ENCODE data around the gene LONRF2. TPM values are rescaled to one million over a fixed set of nuclear protein-coding genes. Genes with fewer than 3 reads are reported as not detected.

Gene LONRF2
- total and polyA plus RNA-seq, 2 of the 4 experiments (the other 2 are of a cell fraction) = 0.19 to 0.54 TPM

DNA sequence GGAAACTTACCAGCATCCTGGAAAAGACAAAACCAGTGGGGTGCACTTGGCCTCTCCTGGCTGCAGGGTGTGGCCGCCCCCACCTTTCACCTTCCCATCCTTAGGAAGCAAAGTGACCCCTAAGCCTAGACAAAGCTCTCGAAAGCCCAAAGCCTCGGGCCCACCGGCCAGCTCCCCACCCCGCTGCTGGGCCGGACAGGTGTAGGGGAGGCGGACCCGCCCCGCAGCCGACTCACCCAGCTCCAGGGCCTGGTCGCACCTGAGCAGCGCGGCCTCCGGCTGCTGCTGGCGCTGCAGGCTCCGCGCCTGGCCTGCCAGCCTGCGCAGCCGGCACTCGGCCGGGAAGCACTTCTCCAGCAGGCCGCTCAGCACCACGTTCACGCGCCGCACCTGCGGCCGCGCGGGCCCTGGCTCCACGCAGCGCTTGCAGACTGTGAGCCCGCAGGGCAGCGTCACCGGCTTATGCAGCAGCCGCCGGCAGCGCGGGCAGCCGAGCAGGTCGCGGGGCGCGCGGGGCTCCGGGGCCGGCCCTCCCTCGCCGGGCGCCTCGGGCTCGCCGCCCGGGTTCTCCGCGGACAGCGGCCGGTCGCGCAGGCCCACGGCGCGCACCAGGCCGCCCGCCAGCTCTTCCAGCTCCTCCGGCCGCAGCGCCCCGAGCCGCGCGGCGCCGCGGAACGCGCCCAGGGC is 979 bp downstream of the LONRF2 start:
- ChIA-PET POLR2A (ENCODE audit: unreplicated experiment) (no interaction called here), CTCF (no interaction called here)
- peak overlapping the region; percentile 38 for H3K4me3 ChIP-seq (ENCODE audit: insufficient read depth, low read depth, low read length)
- H3K9me1 ChIP-seq (ENCODE audit: insufficient read depth, low read length) = no peaks in the 10 kb centered on the region
- H2BK120ac ChIP-seq (ENCODE audit: low read depth, low read length) = no peak overlapping the region
- intact Hi-C loops (cut with micrococcal nuclease) (no loop called here), in situ Hi-C loops (cut with MboI; ENCODE audit: low sequenced_read_pairs) (no loop called here), dilution Hi-C loops (cut with HindIII; ENCODE audit: low sequenced_read_pairs, unreplicated experiment) (no loop called here)
- no peaks in the 10 kb centered on the region for H3K36me3 ChIP-seq (ENCODE audit: control insufficient read depth, insufficient read depth, low read length)
- TF ChIP-seq RCOR1 (IDR thresholded peaks at IDR 0.05; ENCODE audit: insufficient replicate concordance, low read length) (no peak), FOS (IDR thresholded peaks at IDR 0.05; ENCODE audit: low read depth, low read length) (no peak), POLR2A (IDR thresholded peaks at IDR 0.05; ENCODE audit: low read depth, low read length) (no peak), CHD1 (IDR thresholded peaks at IDR 0.05; ENCODE audit: low read depth, low read length) (no peak), NFE2L2 (IDR thresholded peaks at IDR 0.05; ENCODE audit: low read depth, low read length) (no peak), MAFK (IDR thresholded peaks at IDR 0.05; ENCODE audit: low read depth, low read length) (no peak), SMC3 (IDR thresholded peaks at IDR 0.05; ENCODE audit: low read depth, low read length) (no peak), RFX5 (IDR thresholded peaks at IDR 0.05; ENCODE audit: low read depth, low read length) (no peak), CEBPB (IDR thresholded peaks at IDR 0.05; ENCODE audit: low read depth, low read length) (no peak), RAD21 (IDR thresholded peaks at IDR 0.05; ENCODE audit: low read length) (no peak), MXI1 (IDR thresholded peaks at IDR 0.05; ENCODE audit: borderline replicate concordance, low read depth, low read length) (no peak), MAZ (IDR thresholded peaks at IDR 0.05; ENCODE audit: borderline replicate concordance, low read depth, low read length) (no peak), BHLHE40 (IDR thresholded peaks at IDR 0.05; ENCODE audit: low read depth, low read length) (no peak)
- TF ChIP-seq, protein P1, sequence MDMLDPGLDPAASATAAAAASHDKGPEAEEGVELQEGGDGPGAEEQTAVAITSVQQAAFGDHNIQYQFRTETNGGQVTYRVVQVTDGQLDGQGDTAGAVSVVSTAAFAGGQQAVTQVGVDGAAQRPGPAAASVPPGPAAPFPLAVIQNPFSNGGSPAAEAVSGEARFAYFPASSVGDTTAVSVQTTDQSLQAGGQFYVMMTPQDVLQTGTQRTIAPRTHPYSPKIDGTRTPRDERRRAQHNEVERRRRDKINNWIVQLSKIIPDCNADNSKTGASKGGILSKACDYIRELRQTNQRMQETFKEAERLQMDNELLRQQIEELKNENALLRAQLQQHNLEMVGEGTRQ (IDR thresholded peaks at IDR 0.05; ENCODE audit: low read depth, low read length) = no peak
- TF ChIP-seq, protein P2, sequence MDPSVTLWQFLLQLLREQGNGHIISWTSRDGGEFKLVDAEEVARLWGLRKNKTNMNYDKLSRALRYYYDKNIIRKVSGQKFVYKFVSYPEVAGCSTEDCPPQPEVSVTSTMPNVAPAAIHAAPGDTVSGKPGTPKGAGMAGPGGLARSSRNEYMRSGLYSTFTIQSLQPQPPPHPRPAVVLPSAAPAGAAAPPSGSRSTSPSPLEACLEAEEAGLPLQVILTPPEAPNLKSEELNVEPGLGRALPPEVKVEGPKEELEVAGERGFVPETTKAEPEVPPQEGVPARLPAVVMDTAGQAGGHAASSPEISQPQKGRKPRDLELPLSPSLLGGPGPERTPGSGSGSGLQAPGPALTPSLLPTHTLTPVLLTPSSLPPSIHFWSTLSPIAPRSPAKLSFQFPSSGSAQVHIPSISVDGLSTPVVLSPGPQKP (IDR thresholded peaks at IDR 0.05; ENCODE audit: borderline replicate concordance, low read depth, low read length) = no peak
- TF ChIP-seq, protein P3, sequence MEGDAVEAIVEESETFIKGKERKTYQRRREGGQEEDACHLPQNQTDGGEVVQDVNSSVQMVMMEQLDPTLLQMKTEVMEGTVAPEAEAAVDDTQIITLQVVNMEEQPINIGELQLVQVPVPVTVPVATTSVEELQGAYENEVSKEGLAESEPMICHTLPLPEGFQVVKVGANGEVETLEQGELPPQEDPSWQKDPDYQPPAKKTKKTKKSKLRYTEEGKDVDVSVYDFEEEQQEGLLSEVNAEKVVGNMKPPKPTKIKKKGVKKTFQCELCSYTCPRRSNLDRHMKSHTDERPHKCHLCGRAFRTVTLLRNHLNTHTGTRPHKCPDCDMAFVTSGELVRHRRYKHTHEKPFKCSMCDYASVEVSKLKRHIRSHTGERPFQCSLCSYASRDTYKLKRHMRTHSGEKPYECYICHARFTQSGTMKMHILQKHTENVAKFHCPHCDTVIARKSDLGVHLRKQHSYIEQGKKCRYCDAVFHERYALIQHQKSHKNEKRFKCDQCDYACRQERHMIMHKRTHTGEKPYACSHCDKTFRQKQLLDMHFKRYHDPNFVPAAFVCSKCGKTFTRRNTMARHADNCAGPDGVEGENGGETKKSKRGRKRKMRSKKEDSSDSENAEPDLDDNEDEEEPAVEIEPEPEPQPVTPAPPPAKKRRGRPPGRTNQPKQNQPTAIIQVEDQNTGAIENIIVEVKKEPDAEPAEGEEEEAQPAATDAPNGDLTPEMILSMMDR (conservative IDR thresholded peaks at IDR 0.05; ENCODE audit: low read depth, low read length) = no peak
- H2BK20ac ChIP-seq (ENCODE audit: low read depth, low read length) = no peak overlapping the region
- no peak overlapping the region for H3K18ac ChIP-seq (ENCODE audit: low read depth, low read length)
- no peak overlapping the region for H3K4ac ChIP-seq (ENCODE audit: low read depth, low read length)
- no peak overlapping the region for H3K27ac ChIP-seq (ENCODE audit: insufficient read depth, low read length)
- H2AK5ac ChIP-seq (ENCODE audit: low read depth, low read length) = no peak overlapping the region
- WGBS, 2 experiments (ENCODE audit: extremely low coverage in 2 of 2, insufficient read length in 1 of 2) = 1% methylated on average over 35 of the region's 77 CpGs; no CpG with 5 or more reads in 1 of the 2 experiments
- peak overlapping the region; percentile 85 for H2AFZ ChIP-seq (replicated peaks; ENCODE audit: low read length, poor library complexity)
- BruUV-seq (replicated peaks) = no TSS peak
- H2AK9ac ChIP-seq (replicated peaks; ENCODE audit: low read depth, low read length, poor library complexity) = peak overlapping the region; percentile 26
- DNase-seq (peak; percentile 21), ATAC-seq (ENCODE audit: low read depth) (peak; percentile 83)
- no peak overlapping the region for H3K14ac ChIP-seq (replicated peaks; ENCODE audit: low read depth, low read length)
- H3K4me2 ChIP-seq (ENCODE audit: low read depth, low read length) = peak overlapping the region; percentile 66
- H3K56ac ChIP-seq (ENCODE audit: extremely low read depth, insufficient read depth, low read length) = no peak overlapping the region
- H3K4me1 ChIP-seq (ENCODE audit: control insufficient read depth, insufficient read depth, low read length) = no peaks in the 10 kb centered on the region
- no peak overlapping the region for H4K8ac ChIP-seq (ENCODE audit: low read depth in 2 of 2, low read length in 2 of 2)
- no peak overlapping the region for H3K9ac ChIP-seq (ENCODE audit: low read depth, low read length)
- no peak overlapping the region for H4K91ac ChIP-seq (ENCODE audit: insufficient read depth, low read depth, low read length)
- H4K5ac ChIP-seq (ENCODE audit: low read depth, low read length) = no peak overlapping the region
- H3K27me3 ChIP-seq (ENCODE audit: control insufficient read depth, insufficient read depth, low read length) = peaks cover 41% of the 10 kb centered on the region
- peaks cover 6% of the 10 kb centered on the region for H3K9me3 ChIP-seq (ENCODE audit: control insufficient read depth, insufficient read depth, low read length)
- H2BK15ac ChIP-seq (ENCODE audit: low read depth, low read length) = no peak overlapping the region
- no peaks in the 10 kb centered on the region for H3K79me1 ChIP-seq (ENCODE audit: low read depth in 1 of 2, low read length in 2 of 2)
- H4K20me1 ChIP-seq (ENCODE audit: insufficient read depth, low read length) = no peaks in the 10 kb centered on the region
- no peak overlapping the region for H2BK5ac ChIP-seq (ENCODE audit: low read depth, low read length, poor library complexity, severe bottlenecking)
- H3K23ac ChIP-seq (ENCODE audit: low read depth, low read length) = no peak overlapping the region

Data from IMR-90 (cell line).